Fibroblast of the aortic adventitia (primary cell): ENCODE results near the gene SPDYE5. TPM values are rescaled to one million over a fixed set of nuclear protein-coding genes. Genes with fewer than 3 reads are reported as not detected.

Experiments
- DNase-seq: peaks from one replicate; pipeline ENCODE4 v3.0.0-alpha.2; 2010; ENCODE audit warnings: low read depth
- H3K4me3 ChIP-seq: 2 replicates; pipeline ENCODE4 v1.5.1; 2011; ENCODE audit warnings: low read depth, mild to moderate bottlenecking, control low read depth, low read length, moderate library complexity
- small RNA-seq: library from RNA; depleted of rRNA; stranded (forward); fragments of <200 nt; gene quantifications from one replicate; pipeline ENCODE3, GENCODE V24; 2012
- total RNA-seq: library from RNA; depleted of rRNA; stranded (reverse); fragments of >200 nt; gene quantifications from 2 replicates; pipeline ENCODE4 v1.2.3, GENCODE V29; 2012; ENCODE audit warnings: low replicate concordance
- TF ChIP-seq, protein P1 (sequence below): IDR thresholded peaks from 2 replicates; pipeline ENCODE4 v1.5.1; 2011; ENCODE audit warnings: mild to moderate bottlenecking, low read length, control low read depth, inconsistent platforms; ENCODE audit not compliant: insufficient read depth

The SPDYE5 gene
- total RNA-seq, 1 donor = 0.09 TPM

GRCh38 chr7:75546237-75547015 is 54.3 kb downstream of the SPDYE5 start:
- TF ChIP-seq, protein P1, sequence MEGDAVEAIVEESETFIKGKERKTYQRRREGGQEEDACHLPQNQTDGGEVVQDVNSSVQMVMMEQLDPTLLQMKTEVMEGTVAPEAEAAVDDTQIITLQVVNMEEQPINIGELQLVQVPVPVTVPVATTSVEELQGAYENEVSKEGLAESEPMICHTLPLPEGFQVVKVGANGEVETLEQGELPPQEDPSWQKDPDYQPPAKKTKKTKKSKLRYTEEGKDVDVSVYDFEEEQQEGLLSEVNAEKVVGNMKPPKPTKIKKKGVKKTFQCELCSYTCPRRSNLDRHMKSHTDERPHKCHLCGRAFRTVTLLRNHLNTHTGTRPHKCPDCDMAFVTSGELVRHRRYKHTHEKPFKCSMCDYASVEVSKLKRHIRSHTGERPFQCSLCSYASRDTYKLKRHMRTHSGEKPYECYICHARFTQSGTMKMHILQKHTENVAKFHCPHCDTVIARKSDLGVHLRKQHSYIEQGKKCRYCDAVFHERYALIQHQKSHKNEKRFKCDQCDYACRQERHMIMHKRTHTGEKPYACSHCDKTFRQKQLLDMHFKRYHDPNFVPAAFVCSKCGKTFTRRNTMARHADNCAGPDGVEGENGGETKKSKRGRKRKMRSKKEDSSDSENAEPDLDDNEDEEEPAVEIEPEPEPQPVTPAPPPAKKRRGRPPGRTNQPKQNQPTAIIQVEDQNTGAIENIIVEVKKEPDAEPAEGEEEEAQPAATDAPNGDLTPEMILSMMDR = no peak
- no peak for DNase-seq
- H3K4me3 ChIP-seq = no peak overlapping the region

Small RNAs within 50 kb of the gene (small RNA-seq; reads per million reads assigned to genes)
- not detected for gene AC211429.1
- gene RF00019 = not detected

Other genes starting within 250 kb of the SPDYE5 start
- gene TRIM73, start 96.7 kb upstream of the SPDYE5 start, total RNA-seq = 0.18 and 1.6 TPM in 2 replicates
- gene POM121C, start 6.0 kb upstream of the SPDYE5 start, total RNA-seq = 10.8 and 12.6 TPM in 2 replicates
- gene HIP1, start 246.6 kb downstream of the SPDYE5 start, total RNA-seq = 9.3 and 10.5 TPM in 2 replicates